ENCODE results near the gene SMYD3. TPM values are rescaled to one million over a fixed set of nuclear protein-coding genes. Genes with fewer than 3 reads are reported as not detected.

The SMYD3 gene
- total and polyA plus RNA-seq, 9 donors = 8.0 to 13.9 (median 9.6) TPM

DNA sequence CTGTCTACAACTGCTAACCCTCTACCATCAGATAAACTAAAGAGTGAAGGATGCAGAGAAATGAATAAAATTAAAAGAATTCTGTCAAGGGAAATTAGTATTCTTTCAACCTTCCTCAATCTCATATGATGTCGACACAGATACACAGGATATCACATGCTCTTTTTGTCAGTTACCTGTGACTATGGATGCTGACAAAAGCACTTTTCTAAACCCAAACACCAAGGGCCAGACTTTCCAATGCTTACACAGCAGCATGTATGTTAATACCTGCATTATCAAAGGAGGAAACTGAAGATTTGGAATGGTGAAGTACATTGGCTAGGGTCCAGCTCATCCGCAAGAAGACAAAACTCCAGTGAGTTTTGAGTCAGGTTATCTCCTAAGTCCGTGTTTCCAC, 294.0 kb downstream of the SMYD3 start:
- no peak overlapping the region for H3K4me3 ChIP-seq (ENCODE audit: low read length)
- 100% methylated on average over 1 of the region's 3 CpGs for WGBS (ENCODE audit: insufficient coverage)
- H3K27me3 ChIP-seq (ENCODE audit: control insufficient read depth, insufficient read depth, low read length) = no peaks in the 10 kb centered on the region
- H3K36me3 ChIP-seq (ENCODE audit: control insufficient read depth, insufficient read depth, low read length) = no peaks in the 10 kb centered on the region
- H3K9me3 ChIP-seq (replicated peaks; ENCODE audit: control insufficient read depth, low read depth, low read length) = no peaks in the 10 kb centered on the region
- H3K27ac ChIP-seq (ENCODE audit: low read length) = no peak overlapping the region
- no peak for DNase-seq
- H3K4me1 ChIP-seq (ENCODE audit: control insufficient read depth, insufficient read depth, low read length) = no peaks in the 10 kb centered on the region

DNA sequence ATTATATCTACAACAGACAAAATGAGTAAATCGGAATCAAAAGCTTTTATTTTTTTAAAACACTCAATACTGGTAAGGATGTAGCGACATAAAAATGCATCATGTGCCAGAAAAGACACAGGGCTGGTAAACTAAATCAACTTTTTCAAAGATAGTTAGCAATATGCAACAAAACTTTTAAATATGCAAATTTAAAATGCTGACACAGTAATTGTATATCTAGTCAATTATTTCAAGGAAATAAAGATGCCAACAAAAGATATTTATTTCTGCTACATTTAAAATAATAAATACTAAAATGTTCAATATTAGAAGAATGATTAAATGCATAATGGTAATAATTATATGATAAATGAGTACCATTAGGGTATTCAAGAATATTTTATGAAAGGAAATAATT, 295.1 kb downstream of the SMYD3 start:
- no peak for DNase-seq
- Histone ChIP-seq H3K9me3 (replicated peaks; ENCODE audit: control insufficient read depth, low read depth, low read length) (no peaks in the 10 kb centered on the region), H3K27ac (ENCODE audit: low read length) (no peak overlapping the region), H3K27me3 (ENCODE audit: control insufficient read depth, insufficient read depth, low read length) (no peaks in the 10 kb centered on the region), H3K4me1 (ENCODE audit: control insufficient read depth, insufficient read depth, low read length) (no peaks in the 10 kb centered on the region), H3K36me3 (ENCODE audit: control insufficient read depth, insufficient read depth, low read length) (no peaks in the 10 kb centered on the region), H3K4me3 (ENCODE audit: low read length) (no peak overlapping the region)
- WGBS (ENCODE audit: insufficient coverage) = no CpG with 5 or more reads among the region's 2 CpGs

DNA sequence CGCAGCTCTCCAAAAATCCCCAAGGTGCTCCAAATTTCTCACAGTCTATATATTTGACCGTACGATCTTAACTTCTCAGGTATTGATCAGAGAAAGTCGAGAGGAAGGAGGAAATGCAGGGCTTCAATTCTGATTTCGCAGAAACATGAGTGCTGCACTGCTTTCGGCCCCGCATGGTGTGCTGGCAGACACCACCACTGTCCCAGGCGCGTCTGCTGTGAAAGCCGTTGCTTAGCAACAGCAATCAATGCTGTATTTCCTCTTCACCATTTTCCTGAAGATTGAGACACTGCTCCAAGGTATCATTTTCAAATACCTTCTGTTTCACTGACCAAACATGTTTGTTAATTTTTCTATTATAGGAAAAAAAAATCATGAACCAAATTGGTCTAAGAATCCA, 296.3 kb downstream of the SMYD3 start:
- DNase-seq = no peak
- H3K4me1 ChIP-seq (ENCODE audit: control insufficient read depth, insufficient read depth, low read length) = no peaks in the 10 kb centered on the region
- no peaks in the 10 kb centered on the region for H3K9me3 ChIP-seq (replicated peaks; ENCODE audit: control insufficient read depth, low read depth, low read length)
- H3K4me3 ChIP-seq (ENCODE audit: low read length) = no peak overlapping the region
- H3K36me3 ChIP-seq (ENCODE audit: control insufficient read depth, insufficient read depth, low read length) = no peaks in the 10 kb centered on the region
- H3K27ac ChIP-seq (ENCODE audit: low read length) = no peak overlapping the region
- 27% methylated on average over 8 of the region's 10 CpGs for WGBS (ENCODE audit: insufficient coverage)
- H3K27me3 ChIP-seq (ENCODE audit: control insufficient read depth, insufficient read depth, low read length) = no peaks in the 10 kb centered on the region

DNA sequence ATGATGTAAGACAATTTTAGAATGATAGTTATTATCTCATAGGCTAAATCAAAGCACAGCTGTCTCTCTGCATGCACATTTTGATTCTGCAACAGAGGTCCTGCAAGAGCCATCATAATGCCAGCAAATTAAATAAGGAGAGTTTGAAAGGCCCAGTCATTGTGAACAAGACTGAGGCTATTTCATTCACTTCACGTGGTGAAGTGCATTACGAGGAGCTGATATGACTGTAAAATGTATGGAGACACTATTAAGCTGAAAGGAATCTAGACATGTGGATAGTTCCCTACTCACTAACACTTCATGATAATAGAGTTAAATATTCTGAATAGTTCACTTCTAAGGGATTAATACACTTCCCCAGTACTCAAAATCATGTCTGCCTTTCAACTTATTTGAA, 299.0 kb downstream of the SMYD3 start:
- no peak overlapping the region for H3K27ac ChIP-seq (ENCODE audit: low read length)
- H3K9me3 ChIP-seq (replicated peaks; ENCODE audit: control insufficient read depth, low read depth, low read length) = no peaks in the 10 kb centered on the region
- H3K4me3 ChIP-seq (ENCODE audit: low read length) = no peak overlapping the region
- no peaks in the 10 kb centered on the region for H3K36me3 ChIP-seq (ENCODE audit: control insufficient read depth, insufficient read depth, low read length)
- H3K27me3 ChIP-seq (ENCODE audit: control insufficient read depth, insufficient read depth, low read length) = no peaks in the 10 kb centered on the region
- WGBS (ENCODE audit: insufficient coverage) = no CpG with 5 or more reads among the region's 2 CpGs
- no peaks in the 10 kb centered on the region for H3K4me1 ChIP-seq (ENCODE audit: control insufficient read depth, insufficient read depth, low read length)
- no peak for DNase-seq

DNA sequence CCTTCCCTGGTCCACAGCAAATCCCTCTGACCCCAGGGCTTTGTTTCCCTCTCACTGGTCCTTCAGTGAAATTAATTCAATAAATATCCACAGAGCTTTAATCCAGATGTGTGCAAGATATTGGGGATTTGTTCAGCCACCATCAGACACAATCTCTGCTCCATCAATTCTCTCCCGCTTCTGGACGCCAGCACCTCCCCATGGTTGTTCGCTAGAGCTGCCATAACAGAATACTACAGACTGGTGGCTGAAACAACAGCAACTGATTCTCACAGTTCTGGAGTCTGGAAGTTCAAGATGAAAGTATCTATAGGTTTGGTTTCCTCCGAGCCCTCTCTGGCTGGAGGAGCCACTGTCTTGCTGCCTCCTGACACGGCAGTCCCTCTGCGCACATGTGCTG, 303.9 kb downstream of the SMYD3 start:
- no peaks in the 10 kb centered on the region for H3K36me3 ChIP-seq (ENCODE audit: control insufficient read depth, insufficient read depth, low read length)
- H3K9me3 ChIP-seq (replicated peaks; ENCODE audit: control insufficient read depth, low read depth, low read length) = no peaks in the 10 kb centered on the region
- H3K4me1 ChIP-seq (ENCODE audit: control insufficient read depth, insufficient read depth, low read length) = no peaks in the 10 kb centered on the region
- no peak for DNase-seq
- 100% methylated on average over 3 of the region's 6 CpGs for WGBS (ENCODE audit: insufficient coverage)
- H3K27me3 ChIP-seq (ENCODE audit: control insufficient read depth, insufficient read depth, low read length) = no peaks in the 10 kb centered on the region
- H3K27ac ChIP-seq (ENCODE audit: low read length) = no peak overlapping the region
- H3K4me3 ChIP-seq (ENCODE audit: low read length) = no peak overlapping the region

DNA sequence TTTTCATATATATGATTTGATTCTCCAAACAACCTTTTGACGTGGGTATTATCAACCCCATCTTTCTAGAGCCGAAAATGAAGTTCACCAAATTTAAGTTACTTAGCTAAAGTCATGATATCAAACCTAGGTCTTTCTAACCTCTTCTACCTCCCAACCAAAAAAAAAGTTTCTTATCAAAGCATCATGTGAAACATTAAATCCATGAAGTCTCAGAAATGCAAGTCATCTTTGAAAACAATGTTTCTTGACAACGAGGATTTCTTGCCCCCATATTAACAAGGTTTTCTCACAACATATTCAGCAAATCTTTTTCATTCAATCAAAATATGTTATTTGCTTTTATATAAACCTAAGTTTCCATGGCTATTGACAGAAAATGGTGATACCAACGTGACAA, 306.3 kb downstream of the SMYD3 start:
- no peaks in the 10 kb centered on the region for H3K9me3 ChIP-seq (replicated peaks; ENCODE audit: control insufficient read depth, low read depth, low read length)
- DNase-seq = no peak
- WGBS (ENCODE audit: insufficient coverage) = no CpG with 5 or more reads among the region's 4 CpGs
- no peaks in the 10 kb centered on the region for H3K4me1 ChIP-seq (ENCODE audit: control insufficient read depth, insufficient read depth, low read length)
- H3K36me3 ChIP-seq (ENCODE audit: control insufficient read depth, insufficient read depth, low read length) = no peaks in the 10 kb centered on the region
- no peak overlapping the region for H3K4me3 ChIP-seq (ENCODE audit: low read length)
- H3K27ac ChIP-seq (ENCODE audit: low read length) = no peak overlapping the region
- H3K27me3 ChIP-seq (ENCODE audit: control insufficient read depth, insufficient read depth, low read length) = no peaks in the 10 kb centered on the region

DNA sequence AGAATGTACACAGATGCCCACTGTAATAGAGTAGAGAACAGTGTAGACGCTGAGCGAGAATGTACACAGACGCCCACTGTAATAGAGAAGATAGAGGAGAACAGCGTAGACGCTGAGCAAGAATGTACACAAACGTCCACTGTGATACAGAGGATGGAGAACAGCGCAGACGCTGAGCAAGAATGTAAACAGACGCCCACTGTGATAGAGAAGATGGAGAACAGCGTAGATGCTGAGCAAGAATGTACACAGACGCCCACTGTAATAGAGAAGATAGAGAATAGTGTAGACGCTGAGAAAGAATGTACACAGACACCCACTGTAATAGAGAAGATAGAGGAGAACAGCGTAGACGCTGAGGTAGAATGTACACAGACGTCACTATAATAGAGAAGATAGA, 306.9 kb downstream of the SMYD3 start:
- no peak overlapping the region for H3K4me3 ChIP-seq (ENCODE audit: low read length)
- H3K36me3 ChIP-seq (ENCODE audit: control insufficient read depth, insufficient read depth, low read length) = no peaks in the 10 kb centered on the region
- no peaks in the 10 kb centered on the region for H3K4me1 ChIP-seq (ENCODE audit: control insufficient read depth, insufficient read depth, low read length)
- DNase-seq = no peak
- WGBS (ENCODE audit: insufficient coverage) = 94% methylated on average over 12 of the region's 15 CpGs
- no peaks in the 10 kb centered on the region for H3K9me3 ChIP-seq (replicated peaks; ENCODE audit: control insufficient read depth, low read depth, low read length)
- no peak overlapping the region for H3K27ac ChIP-seq (ENCODE audit: low read length)
- H3K27me3 ChIP-seq (ENCODE audit: control insufficient read depth, insufficient read depth, low read length) = no peaks in the 10 kb centered on the region

DNA sequence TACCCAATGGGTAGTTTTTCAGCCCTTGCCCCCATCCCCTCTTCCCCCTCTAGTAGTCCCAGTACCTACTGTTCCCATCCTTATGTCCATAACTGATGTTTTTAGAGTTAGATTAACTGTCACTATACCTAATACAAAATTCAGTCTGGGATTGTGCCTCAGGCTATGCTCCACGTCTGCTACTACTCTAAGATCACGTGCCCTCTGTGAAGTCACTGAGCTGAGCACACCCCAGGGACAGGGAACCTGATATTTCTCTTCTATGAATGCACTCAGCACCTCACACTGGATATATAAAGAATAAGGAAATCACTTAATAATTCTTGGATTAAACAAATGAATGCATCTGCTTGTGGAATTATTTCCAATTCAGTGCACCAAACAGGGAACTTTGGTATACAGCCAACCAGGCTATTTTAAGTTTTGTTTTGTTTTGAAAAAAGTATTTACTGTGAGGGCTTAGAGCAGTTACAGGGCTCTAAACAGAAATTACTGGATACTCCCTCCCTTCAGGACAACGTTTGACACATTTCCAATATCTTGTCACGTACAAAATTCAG, 307.9 kb downstream of the SMYD3 start:
- Histone ChIP-seq H3K27me3 (ENCODE audit: control insufficient read depth, insufficient read depth, low read length) (no peaks in the 10 kb centered on the region), H3K27ac (ENCODE audit: low read length) (no peak overlapping the region), H3K4me1 (ENCODE audit: control insufficient read depth, insufficient read depth, low read length) (no peaks in the 10 kb centered on the region), H3K4me3 (ENCODE audit: low read length) (no peak overlapping the region), H3K9me3 (replicated peaks; ENCODE audit: control insufficient read depth, low read depth, low read length) (no peaks in the 10 kb centered on the region), H3K36me3 (ENCODE audit: control insufficient read depth, insufficient read depth, low read length) (no peaks in the 10 kb centered on the region)
- peak; percentile 77 for DNase-seq
- no CpG with 5 or more reads among the region's 4 CpGs for WGBS (ENCODE audit: insufficient coverage)

DNA sequence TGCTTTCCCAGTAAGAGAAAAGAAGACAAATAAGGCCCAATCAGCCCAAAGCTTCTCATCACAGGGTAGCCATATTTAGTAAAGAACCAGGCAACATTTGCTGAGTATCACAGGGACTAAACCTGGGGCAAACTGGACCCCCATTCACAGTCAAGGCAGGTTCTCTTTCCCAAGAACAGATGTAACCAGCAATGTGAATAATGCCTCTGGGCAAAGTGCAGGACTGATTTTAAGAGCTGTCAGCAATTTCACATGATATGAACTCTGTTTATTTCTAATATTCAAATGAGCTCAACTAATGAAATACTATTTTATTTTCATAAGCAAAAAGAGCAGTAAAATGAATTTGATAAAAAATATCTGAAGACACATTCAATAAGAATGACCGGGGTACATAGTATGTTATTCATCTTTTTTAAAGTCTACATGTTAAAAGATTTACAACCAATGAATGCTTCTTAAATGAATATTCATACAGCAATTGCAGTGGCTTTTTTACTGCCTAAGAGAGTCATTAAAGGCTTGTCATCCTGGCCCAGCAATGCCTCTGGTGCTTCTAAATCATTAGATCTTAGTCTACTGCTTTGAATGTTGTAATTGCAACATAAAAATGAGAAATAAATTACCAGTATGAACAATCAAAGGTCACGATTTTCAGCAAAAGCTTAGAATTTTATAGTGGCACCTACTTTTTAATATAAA, 308.8 kb downstream of the SMYD3 start:
- H3K27ac ChIP-seq (ENCODE audit: low read length) = no peak overlapping the region
- no peaks in the 10 kb centered on the region for H3K36me3 ChIP-seq (ENCODE audit: control insufficient read depth, insufficient read depth, low read length)
- no peaks in the 10 kb centered on the region for H3K4me1 ChIP-seq (ENCODE audit: control insufficient read depth, insufficient read depth, low read length)
- no peaks in the 10 kb centered on the region for H3K9me3 ChIP-seq (replicated peaks; ENCODE audit: control insufficient read depth, low read depth, low read length)
- H3K4me3 ChIP-seq (ENCODE audit: low read length) = no peak overlapping the region
- WGBS (ENCODE audit: insufficient coverage) = no CpG with 5 or more reads among the region's 2 CpGs
- no peak for DNase-seq
- H3K27me3 ChIP-seq (ENCODE audit: control insufficient read depth, insufficient read depth, low read length) = no peaks in the 10 kb centered on the region

DNA sequence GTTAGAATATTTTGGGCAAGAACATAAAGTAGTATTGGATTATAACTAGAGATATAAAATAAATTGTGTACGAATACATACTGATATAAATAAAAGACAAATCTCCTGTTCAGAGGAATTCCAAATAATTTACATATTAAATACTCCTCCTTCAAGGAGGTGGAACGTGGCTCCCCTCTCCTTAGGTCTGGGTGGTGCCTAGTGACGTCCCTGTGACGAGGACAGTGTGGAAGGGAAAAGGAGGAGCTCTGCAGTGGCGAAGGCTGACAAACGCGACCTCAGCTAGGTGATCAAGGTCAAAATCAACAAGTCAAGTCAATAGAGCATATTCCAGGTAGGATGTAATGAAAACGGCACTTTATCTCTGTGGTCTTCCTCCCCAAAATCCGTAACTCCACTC, 310.0 kb downstream of the SMYD3 start:
- H3K9me3 ChIP-seq (replicated peaks; ENCODE audit: control insufficient read depth, low read depth, low read length) = no peaks in the 10 kb centered on the region
- 100% methylated on average over 2 of the region's 9 CpGs for WGBS (ENCODE audit: insufficient coverage)

DNA sequence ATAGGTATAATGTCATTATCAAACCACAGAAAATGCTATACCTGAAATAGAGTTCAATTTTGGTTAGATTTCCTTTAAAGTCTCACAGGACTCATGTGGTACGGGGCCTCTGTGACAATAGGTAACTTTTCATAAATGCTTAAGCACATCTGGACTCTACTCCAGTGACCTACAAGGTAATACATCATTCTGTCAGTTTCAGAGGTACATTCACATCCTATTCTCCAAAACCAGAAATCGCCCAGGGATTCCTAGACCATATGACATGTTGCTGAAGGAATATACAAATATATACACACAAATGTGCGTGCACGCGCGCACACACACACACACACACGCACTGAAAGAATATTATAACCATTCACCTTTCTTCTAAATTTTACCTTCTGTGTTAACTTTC, 311.8 kb downstream of the SMYD3 start:
- 100% methylated on average over 1 of the region's 7 CpGs for WGBS (ENCODE audit: insufficient coverage)
- no peaks in the 10 kb centered on the region for H3K36me3 ChIP-seq (ENCODE audit: control insufficient read depth, insufficient read depth, low read length)
- H3K27me3 ChIP-seq (ENCODE audit: control insufficient read depth, insufficient read depth, low read length) = no peaks in the 10 kb centered on the region
- H3K9me3 ChIP-seq (replicated peaks; ENCODE audit: control insufficient read depth, low read depth, low read length) = no peaks in the 10 kb centered on the region
- H3K27ac ChIP-seq (ENCODE audit: low read length) = no peak overlapping the region
- no peak for DNase-seq
- H3K4me1 ChIP-seq (ENCODE audit: control insufficient read depth, insufficient read depth, low read length) = no peaks in the 10 kb centered on the region
- no peak overlapping the region for H3K4me3 ChIP-seq (ENCODE audit: low read length)

More for the DNA sequence above, 310.0 kb downstream of the SMYD3 start:
- Histone ChIP-seq H3K27ac (ENCODE audit: low read length) (no peak overlapping the region), H3K27me3 (ENCODE audit: control insufficient read depth, insufficient read depth, low read length) (no peaks in the 10 kb centered on the region), H3K4me1 (ENCODE audit: control insufficient read depth, insufficient read depth, low read length) (no peaks in the 10 kb centered on the region), H3K36me3 (ENCODE audit: control insufficient read depth, insufficient read depth, low read length) (no peaks in the 10 kb centered on the region), H3K4me3 (ENCODE audit: low read length) (no peak overlapping the region)
- DNase-seq = no peak
